HK-2 (cell line): ENCODE results near the gene NF2.

ENCODE experiments used
- DNase-seq: peaks from one replicate; pipeline ENCODE4 v3.0.0-alpha.2; 2018; ENCODE audit not compliant: unreplicated experiment

Gene NF2

GRCh38 chr22:29631725-29632124 is 28.3 kb downstream of the NF2 start:
- no peak for DNase-seq

- no peak for DNase-seq
Measured at GRCh38 chr22:29632672-29633071, 29.2 kb downstream of the NF2 start.

- DNase-seq: no peak
Measured at GRCh38 chr22:29633514-29634312, 30.3 kb downstream of the NF2 start.

GRCh38 chr22:29634847-29635246 is 31.4 kb downstream of the NF2 start:
- DNase-seq: no peak

- no peak for DNase-seq
Measured at GRCh38 chr22:29635734-29636357, 32.4 kb downstream of the NF2 start.

- DNase-seq: peak; percentile 69
Measured at GRCh38 chr22:29636751-29637150, 33.3 kb downstream of the NF2 start.

- no peak for DNase-seq
Measured at GRCh38 chr22:29637181-29637580, 33.7 kb downstream of the NF2 start.

- no peak for DNase-seq
Measured at GRCh38 chr22:29638678-29639077, 35.2 kb downstream of the NF2 start.

- no peak for DNase-seq
Measured at GRCh38 chr22:29639096-29639495, 35.7 kb downstream of the NF2 start.

GRCh38 chr22:29641042-29641699 is 37.7 kb downstream of the NF2 start:
- no peak for DNase-seq

GRCh38 chr22:29641700-29642330 is 38.4 kb downstream of the NF2 start:
- no peak for DNase-seq

GRCh38 chr22:29642694-29643093 is 39.3 kb downstream of the NF2 start:
- no peak for DNase-seq

- DNase-seq: no peak
Measured at GRCh38 chr22:29647954-29648737, 44.7 kb downstream of the NF2 start.

- DNase-seq: no peak
Measured at GRCh38 chr22:29650370-29650769, 46.9 kb downstream of the NF2 start.

GRCh38 chr22:29651652-29652051 is 48.2 kb downstream of the NF2 start:
- no peak for DNase-seq

GRCh38 chr22:29654420-29654819 is 51.0 kb downstream of the NF2 start:
- no peak for DNase-seq

GRCh38 chr22:29654882-29655281 is 51.4 kb downstream of the NF2 start:
- no peak for DNase-seq

GRCh38 chr22:29658176-29658575 is 54.7 kb downstream of the NF2 start:
- no peak for DNase-seq

GRCh38 chr22:29660021-29660420 is 56.6 kb downstream of the NF2 start:
- DNase-seq: no peak

GRCh38 chr22:29661336-29661735 is 57.9 kb downstream of the NF2 start:
- no peak for DNase-seq

- DNase-seq: no peak
Measured at GRCh38 chr22:29663180-29663821, 59.9 kb downstream of the NF2 start.
